ENCODE measurements around the gene SGTA.

The SGTA gene

DNA sequence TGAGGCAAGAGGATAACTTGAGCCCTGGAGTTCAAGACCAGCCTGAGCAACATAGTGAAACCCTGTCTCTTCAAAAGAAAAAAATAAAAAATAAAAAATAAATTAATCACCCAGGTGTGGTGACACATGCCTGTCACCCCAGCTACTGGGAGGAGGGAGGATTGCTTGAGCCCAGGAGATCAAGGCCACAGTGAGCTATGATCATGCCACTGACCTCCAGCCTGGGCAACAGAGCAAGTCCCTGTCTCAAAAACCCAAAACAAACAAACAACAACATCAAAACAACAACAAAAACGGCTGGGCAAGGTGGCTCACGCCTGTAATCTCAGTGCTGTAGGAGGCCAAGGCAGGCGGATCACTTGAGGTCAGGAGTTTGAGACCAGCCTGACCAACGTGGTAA is 39.0 kb downstream of the SGTA start:
- DNase-seq: no peak

DNA sequence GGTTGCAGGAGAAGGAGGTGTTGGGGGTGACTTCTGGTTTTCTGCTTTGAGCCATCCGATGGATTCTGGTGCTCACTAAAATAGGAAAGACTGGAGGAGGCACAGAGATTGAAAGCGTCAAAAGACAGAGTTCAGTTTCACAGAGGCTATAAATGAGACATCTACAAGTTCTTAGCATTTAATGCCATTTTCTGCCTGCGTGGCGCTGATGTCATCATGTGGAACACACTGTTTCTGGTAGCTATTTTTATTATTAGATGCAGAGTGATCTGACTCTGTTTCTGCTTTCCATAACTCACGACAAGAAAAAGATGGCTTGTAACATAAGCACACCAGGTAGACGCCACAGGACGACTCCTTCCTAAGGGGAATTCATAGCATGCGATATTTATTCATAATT is 40.0 kb downstream of the SGTA start:
- no peak for DNase-seq

DNA sequence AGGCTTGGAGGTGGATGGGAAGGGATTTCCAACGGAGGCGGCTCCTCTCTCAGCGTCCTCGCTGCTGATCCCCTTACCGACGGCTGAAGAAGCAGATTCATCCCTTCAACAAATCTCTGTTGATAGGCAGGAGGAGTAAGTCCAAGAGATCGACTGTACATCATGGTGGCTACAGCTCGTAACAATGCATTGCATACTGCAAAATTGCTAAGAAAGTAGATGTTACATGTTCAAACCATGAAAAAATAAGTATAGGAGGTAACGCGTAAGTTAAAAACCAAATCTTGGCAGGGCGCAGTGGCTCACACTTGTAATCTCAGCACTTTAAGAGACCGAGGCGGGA is 42.8 kb downstream of the SGTA start:
- DNase-seq: no peak

DNA sequence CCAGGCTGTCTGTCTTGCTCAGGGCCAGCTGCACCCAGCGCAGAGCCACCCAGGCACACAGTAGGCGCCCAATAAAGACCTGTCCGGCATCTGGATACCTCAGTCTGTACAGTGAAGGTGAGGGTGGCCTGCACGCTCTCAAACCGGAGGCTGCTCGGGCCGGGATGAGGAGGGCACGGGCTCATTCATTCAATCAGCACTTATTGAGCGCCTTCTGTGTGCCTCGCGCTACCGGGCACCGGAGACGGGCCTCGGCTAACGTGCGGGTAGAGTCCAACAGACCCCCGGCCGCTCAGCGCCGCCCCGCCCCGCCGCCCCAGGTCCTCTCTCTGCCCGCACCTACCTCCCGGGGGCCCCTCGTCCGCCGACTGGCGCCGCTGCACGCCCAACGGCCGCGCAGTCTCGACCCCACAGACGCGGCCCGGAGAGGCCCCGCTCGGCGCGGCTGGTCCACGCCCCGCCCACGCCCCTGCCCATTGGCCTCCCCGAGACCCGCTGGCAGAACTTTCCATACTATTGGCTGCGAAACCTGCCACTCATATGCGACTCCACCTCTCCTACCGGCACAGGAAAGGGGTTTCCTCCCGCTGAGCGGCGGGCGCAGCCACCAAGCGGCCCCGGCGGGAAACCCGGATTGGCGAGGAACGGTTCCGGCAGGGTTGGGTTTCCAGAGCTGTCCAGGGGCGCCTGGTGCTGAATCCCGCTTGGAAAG is 43.3 kb downstream of the SGTA start, which contains the start of gene SLC39A3:
Gene SLC39A3, minus strand, starts transcription at position 416 of the 712 bp plus-strand sequence. CDS start 2,760 bp downstream, outside the sequence.
- peak; percentile 99 for DNase-seq

DNA sequence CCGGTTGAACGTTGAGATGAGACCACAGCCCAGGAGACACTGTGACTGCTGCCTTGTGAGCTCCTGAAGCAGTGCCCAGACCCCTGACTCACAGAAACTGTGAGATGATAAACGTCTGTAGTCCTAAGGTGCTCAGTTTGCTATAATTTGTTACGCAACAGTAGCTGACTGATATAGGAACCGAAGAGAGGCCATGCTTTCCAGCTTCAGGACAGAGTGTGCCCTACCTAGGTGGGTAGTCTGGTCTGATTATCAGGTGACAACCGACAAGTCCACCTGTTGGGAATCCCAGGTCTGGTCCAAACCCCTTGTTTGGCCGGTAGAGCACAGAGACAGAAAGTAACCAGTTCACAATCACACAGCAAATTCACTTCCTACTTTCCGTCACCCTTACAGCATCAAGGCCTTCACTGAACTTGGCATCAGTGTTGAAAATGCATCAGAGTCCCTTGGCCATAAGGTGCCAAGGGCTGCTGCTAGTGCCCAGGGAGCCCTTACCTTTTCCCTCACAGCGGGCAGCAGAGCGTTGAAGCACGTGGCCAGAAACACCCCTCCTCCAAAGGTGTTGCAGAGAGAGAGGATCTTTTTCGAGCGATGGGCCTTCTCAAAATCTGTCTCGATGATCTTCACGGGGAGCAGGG is 46.4 kb downstream of the SGTA start:
- DNase-seq: no peak

DNA sequence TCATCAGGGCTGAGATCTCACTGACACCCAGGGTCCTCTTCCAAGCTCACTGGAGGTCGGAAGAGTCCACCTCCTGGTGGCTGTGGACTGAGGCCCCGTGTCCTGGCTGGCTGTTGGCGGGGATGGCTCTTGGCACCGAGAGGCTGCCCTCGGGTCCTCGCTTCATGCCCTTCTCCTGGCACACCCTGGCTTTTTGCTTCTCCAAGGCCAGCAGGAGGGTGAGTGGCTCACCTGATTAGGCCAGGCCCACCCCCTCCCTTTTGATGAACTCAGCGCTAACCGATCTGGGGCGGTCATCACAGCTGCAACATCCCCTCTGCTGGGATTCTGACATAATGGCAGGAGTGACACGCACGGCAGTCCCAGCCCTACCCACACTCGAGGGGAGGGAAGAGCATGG is 47.7 kb downstream of the SGTA start:
- DNase-seq: no peak

DNA sequence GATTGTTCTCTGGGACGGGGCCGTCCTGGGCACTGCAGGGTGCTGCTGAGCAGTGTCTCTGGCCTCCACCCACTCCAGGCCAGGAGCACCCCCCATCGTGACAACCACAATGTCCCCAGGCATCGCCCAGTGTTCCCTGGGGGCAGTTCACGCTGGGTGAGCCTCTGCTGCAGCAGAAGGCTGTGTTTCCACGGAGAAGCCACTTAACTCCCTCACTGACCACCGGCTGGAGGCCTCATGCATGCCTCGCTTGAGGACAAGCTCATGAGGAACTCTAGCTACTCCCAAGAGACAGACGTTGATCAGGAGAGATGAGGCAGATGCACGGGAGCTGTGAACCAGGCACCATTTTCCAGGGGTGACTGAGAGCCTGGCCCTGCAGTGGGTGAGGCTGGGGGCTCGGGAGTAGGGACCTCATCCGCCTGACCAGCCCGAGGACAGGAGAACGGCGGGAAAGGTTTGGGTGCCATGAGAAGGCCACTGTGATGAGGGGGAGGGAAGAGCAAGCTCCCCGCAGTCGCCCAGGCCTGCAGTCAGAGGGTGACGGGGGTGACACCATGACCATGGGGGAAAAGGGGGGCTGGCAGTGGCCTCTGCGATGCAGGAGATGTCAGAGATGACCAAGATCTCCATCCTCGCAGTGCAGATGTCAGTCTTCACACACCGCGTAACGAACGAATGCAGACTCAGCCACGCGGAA is 48.3 kb downstream of the SGTA start:
- DNase-seq: no peak

DNA sequence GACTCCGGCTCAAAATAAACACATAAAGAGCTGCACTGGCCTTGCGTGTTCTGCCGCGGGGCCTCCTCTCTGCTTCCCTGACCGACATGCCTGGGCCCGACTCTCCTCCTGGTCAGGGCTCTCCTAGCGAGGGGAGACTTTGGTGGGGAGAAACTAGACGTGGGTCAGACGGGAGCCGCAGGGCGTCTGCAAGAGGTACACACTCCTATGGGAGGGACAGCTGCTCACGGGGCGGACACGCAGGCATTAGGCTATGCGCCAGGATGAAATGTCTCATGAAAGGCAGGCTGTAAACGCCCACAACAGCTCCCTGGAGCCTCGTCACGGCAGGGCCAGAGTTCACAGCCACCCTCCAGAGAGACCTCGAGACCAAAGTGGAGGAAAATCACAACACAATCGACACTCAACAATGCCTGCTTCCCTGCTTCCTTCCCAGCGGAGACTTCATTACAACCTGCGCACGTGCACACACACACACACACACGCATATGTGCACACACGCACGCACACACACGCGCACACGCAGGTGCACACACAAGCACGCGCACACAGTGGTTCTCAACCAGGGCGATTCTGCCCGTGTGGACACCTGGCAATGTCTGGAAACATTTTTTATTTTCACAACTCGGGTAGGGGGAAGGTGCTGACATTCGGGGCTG is 49.0 kb downstream of the SGTA start:
- DNase-seq: no peak

DNA sequence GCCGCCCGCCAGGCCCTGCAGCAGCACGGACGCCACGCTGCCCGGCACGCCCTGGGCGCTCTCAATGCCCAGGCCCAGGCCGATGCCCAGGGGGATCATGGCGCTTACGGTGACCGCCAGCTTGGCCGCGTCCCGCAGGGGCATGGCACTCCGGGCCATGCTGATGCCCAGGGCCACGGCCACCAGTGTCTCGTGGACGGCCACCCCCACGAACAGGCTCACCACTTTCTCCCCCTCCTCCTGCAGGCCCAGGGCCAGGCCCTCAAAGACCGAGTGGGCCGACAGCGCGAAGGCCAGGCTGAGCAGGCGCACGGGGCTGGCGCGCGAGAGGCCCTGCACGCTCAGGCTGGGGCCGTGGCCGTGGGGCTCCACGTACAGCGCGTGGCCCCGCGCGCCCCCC is 50.2 kb downstream of the SGTA start:
- no peak for DNase-seq

DNA sequence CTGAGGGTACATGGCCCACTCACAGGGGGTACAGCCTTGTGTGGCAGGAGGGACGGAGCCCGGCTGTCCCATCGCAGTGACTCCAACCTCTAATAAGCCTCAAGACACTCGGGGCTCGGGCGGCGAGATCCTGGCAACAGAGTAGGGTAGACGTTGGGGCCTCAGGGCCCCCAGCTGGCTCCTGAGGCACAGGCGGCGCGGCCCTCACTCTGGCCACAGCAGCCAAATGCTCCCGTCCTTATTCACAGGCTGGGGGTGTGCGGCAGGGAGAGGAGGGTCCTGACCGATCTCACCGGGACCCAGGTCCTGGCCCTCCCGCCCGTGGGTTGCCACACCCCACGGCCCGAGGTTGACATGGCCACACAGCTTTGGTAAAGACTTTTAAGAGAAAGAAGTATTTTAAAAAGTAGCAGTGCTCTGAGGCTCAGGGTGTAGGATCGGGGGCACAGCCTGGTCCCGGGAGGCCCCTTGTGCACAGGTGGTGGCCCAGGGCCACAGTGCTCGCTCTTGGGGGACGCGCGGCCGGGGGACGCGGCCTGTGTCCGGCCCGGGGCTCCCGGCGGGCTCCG is 50.8 kb downstream of the SGTA start:
- DNase-seq: no peak

DNA sequence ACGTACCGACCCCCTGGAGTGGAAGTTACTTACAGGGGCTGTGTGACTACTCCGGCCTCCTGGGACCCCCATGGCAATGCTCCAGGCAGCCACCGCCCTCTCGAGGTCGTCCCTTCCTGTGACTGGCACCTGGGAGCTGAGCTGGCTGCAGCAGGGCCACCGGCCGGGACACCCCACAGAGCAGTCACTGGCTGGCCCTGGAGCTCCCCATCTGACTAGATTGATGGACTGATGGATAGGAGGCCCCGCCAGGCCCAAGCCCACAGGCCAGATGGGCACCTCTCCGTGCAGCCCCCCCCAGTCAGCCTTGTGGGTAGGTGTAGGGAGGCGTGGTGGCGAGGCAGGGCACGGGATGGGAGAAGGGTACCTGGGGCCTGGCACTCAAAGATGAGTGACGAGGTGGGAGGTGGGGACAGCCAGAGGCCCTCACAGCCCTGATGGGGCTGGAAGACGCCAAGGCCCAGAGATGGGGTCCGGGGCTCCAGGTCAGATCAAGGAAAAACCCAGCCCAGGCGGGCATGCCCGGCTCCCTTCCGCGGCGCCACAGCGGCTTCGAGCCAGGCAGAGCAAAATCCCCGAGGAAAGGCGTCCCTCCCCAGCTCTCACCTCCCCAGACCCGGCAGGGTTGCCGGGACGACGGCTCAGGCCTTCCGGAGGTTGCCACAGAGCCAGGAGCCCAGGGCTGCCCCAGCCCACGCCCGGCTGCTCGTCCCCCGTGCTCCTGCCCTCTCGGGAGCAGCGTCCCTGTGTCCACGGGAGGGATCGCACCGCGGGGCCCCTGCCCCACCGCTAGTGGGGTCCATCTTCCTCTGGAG is 51.7 kb downstream of the SGTA start:
- DNase-seq: no peak

DNA sequence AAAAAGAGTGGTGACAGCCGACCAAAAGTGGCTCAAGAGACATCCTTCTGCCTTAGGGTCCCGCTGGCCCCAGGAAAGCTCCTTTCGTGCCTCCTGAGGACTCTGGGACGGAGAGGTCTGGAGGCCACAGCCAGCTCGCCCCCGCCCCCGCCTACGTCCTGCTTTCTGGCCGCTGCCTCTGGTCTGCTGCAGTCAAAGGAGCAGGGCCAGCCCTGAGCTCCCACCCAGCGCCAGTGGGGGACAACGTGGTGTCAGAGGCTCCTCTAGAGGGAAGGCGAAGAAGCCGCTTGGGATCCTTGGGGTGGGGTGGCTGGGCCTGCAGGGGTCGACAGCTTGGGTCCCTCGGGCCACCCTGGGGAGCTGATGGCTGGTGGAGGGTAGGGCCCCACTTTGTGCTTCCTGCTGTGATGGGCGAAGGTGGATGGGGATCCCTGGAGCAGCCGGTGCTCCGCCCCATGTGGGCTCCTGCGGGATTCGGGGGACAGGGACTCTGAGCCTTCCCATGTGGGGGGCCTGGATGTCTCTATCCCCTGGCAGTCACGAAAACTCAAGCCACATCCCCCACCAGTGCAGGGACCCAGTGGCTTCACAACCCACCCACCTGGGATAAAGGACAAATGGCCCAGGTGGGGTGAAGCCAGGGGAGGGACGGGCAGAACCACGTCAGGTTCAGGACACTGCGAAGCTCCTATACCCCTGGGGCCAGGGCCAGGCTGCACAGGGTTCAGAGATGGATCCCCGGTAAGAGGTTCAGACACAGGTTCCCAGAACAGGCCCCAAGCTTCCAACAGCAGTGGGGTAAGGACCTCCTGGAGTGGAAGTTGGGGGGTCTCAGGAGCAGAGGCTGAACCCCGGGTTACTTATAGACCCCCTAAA is 52.9 kb downstream of the SGTA start:
- DNase-seq: no peak

DNA sequence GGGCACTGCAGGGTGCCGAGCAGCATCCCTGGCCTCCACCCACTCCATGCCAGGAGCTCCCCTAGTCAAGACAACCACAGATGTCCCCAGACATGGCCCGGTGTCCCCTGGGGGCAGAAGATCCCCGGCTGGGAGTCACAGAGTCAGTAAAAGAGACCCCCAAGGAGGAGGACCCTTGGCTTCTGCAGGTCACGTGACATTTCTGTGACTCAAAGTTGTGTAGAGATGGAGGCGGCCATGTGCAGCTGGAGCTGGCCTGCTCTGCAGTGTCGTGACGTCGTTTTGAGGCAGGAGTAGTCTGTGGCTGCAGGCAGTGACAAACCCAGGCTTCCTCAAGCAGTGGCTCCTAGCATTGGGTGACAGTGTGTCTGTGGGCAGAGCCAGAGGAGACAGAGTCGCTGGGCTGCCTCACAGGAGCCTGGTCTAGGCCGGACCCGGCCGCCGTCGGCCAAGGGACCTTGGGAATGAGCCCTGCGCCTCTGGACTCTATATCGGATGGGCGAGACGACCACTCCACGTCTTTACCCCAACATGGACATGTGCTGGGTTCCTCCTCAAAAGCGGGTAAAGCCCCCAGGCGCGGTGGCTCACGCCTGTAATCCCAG is 54.2 kb downstream of the SGTA start:
- DNase-seq: no peak

DNA sequence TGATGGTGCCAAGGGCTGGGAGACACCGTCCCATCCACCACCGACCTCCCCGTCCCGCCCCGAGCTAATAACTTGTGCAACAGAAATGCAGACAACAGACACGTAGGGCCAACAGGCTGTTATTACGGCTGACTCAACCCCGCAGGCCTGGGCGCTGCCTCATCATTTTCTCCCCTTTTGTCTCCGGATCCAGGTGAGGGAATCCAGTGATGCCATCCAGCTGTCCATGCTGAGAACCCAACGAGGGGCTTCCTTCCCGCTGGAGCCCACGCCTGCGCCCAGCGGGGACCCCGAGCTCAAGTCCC is 55.5 kb downstream of the SGTA start:
- no peak for DNase-seq

DNA sequence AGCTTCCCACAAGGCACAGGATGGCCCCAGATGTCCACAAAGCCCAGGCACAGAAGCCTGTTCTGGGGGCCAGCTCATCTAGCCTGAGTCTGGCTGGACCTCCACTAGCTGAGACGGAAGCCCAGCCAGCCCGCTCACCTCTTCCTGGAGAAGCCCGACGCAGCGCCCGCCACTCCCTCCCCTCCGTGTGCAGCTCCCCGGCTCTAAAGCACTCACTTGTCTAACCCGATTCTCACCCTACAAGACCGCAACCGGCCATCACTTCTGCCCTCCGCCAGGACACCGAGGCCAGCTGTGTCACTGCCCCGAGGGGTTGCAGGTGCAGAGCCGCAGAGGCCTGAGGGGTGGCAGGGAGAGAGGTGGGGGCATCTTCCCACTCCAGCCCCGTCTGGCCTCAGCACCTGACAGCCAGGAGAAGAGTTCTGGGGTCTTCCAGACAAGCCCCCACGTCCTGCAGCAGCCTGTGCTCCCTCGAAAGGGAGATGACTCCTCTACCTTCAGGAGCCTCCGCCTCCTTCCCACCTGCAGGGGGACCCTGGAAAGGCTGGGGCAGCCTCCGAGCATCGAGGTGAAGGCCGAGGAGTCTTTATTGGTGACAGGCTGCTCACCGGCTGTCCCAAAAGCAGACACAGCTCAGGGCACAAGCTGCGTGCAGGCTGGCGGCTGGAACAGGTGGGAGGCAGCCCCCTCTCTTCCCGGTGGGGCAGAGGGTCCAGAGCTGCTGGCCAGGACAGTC is 56.0 kb downstream of the SGTA start:
- DNase-seq: no peak

DNA sequence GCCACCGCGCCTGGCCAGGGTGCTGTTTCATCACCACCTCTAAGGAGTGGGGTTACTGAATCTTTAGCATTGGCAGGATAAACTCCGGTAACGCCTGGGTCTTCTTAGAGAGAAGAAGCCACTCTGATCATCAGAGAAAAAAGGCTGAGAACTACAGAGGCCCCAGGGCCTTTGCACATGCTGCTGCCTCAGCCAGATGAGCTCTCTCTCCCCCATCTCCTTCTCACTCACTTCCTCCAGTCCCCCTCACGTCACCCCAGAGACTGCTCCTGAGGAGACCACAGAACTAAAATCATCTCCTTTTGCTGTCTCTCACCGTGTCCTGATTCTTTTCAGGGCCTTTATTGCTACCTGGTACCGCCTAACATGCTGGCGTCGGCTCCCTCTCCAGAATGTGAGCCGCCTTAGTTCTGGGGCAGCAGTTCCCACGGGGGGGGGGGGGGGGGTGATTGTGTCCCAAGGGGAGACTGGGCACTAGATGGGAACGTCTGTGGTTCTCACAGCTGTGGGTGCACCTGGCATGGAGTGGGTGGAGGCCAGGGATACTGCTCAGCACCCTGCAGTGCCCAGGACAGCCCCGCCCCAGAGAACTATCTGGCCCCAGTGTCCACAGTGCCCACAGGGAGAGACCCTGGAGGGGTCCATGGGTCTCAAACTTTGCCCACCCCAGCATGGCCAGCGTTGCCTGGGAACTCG is 56.8 kb downstream of the SGTA start:
- no peak for DNase-seq

DNA sequence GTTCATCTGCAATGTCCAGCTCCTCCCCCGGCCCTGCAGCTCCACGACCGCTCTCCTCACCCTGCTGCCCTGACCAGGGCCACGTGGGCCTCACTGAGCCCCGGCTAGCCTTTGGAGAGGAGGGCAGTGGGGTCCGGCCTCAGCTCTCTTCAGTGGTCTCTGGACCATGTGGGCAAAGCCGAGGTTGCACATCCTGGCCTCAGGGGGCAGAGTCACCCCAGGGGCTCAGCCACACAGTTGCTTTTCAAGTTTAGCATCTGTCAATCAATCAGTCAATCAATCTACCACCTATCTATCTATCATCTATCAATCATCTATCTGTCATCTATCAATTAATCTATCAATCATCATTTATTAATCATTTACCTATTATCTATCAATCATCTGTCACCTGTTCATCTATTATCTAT is 58.9 kb downstream of the SGTA start:
- no peak for DNase-seq

DNA sequence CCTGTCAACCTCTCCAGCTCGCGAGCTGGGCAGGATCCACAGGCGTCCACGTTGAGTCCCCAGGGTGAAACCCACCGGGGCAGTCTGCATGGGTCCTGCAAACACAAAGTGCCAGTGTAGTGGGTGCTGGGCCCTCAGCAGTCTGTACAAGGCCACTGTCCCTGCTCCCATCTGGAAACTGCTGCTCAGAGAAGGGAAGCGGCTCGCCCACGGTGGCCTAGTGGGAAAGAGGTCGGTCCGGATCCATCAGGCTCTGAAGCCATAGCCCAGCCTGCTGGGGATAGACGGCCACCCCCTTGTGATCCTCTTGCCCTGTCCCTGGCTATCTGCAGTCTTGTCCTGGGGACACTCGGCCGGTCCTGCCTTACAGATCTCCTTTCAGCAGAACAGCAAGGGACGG is 59.3 kb downstream of the SGTA start:
- DNase-seq: no peak

DNA sequence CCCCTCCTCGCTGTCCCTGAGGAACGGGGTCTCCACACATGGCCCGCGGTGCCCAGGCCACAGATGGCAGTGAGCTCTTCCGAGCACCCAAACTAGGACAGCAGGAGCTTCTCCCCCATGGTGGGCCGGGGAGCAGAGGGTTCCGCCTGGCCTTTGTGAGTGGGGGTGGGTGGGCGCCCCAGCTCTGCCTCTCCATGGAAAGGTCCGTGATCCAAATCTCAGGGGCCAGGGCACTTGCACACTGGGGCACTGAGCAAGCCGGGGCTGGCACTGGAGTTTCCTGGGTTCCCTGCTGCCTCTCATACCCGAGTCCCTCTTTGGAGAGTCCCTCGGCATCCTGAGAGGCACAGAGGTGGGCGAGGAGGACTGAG is 59.7 kb downstream of the SGTA start:
- no peak for DNase-seq
